ENCODE measurements around the gene SLC4A1. TPM values are rescaled to one million over a fixed set of nuclear protein-coding genes. Genes with fewer than 3 reads are reported as not detected.
"Not testable (repeated sequence)": the region's sequence is repeated elsewhere in the genome, so short reads cannot be mapped to it uniquely, and the experiment has no call there.

Gene SLC4A1
- total RNA-seq, 1 donor from 2014 or later: not detected

DNA sequence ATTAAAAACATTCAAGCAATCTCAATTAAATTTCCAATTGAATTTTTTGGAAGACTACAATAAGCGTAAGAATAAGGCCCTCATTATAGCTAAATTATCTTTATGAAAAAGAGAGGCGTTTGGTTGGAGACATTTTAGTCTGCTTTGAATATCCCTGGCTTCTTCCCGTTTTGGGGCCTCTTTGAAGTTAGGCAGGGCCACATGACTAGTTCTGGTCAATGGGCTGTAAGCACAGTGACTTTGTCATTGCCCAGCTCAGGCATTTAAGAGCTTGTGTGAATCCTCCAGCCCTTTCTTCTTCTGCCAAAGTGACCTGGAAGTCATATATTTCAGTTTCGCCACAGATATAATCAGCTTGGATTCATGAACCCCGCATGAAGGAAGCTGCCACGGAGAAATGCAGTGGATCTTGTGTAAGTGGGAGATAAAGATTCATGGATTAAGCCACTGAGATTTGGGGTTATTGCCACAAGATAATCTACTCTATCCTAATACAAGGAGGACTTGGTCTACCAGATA lies 26.8 kb downstream of the SLC4A1 start:
- DNase-seq (ENCODE audit: low read depth): no peak
- no peak overlapping the region for H3K4me3 ChIP-seq (ENCODE audit: low read depth, low read length)
- TF ChIP-seq CTCF (IDR thresholded peaks at IDR 0.05; ENCODE audit: insufficient read depth, low read length, poor library complexity, severe bottlenecking): no peak
- H3K36me3 ChIP-seq (ENCODE audit: control insufficient read depth, insufficient read depth, low read length): no peaks in the 10 kb centered on the region
- no peaks in the 10 kb centered on the region for H3K27me3 ChIP-seq (ENCODE audit: control insufficient read depth, insufficient read depth, low read length)

DNA sequence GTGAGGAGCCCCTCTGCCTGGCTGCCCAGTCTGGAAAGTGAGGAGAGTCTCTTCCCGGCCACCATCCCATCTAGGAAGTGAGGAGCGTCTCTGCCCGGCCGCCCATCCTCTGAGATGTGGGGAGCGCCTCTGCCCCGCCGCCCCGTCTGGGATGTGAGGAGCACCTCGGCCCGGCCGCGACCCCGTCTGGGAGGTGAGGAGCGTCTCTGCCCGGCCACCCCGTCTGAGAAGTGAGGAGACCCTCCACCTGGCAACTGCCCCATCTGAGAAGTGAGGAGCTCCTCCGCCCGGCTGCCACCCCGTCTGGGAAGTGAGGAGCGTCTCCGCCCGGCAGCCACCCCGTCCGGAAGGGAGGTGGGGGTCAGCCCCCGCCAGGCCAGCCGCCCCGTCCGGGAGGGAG lies 30.0 kb downstream of the SLC4A1 start:
- DNase-seq (ENCODE audit: low read depth); H3K27me3 ChIP-seq (ENCODE audit: control insufficient read depth, insufficient read depth, low read length); H3K4me3 ChIP-seq (ENCODE audit: low read depth, low read length); H3K36me3 ChIP-seq (ENCODE audit: control insufficient read depth, insufficient read depth, low read length): not testable (repeated sequence)

GRCh38 chr17:44236444-44236991 lies 31.4 kb downstream of the SLC4A1 start:
- no peaks in the 10 kb centered on the region for H3K27me3 ChIP-seq (ENCODE audit: control insufficient read depth, insufficient read depth, low read length)
- DNase-seq (ENCODE audit: low read depth): no peak
- no peak for TF ChIP-seq CTCF (IDR thresholded peaks at IDR 0.05; ENCODE audit: insufficient read depth, low read length, poor library complexity, severe bottlenecking)
- H3K4me3 ChIP-seq (ENCODE audit: low read depth, low read length): no peak overlapping the region
- H3K36me3 ChIP-seq (ENCODE audit: control insufficient read depth, insufficient read depth, low read length): no peaks in the 10 kb centered on the region

- no peaks in the 10 kb centered on the region for H3K27me3 ChIP-seq (ENCODE audit: control insufficient read depth, insufficient read depth, low read length)
- H3K4me3 ChIP-seq (ENCODE audit: low read depth, low read length): no peak overlapping the region
- no peak for TF ChIP-seq CTCF (IDR thresholded peaks at IDR 0.05; ENCODE audit: insufficient read depth, low read length, poor library complexity, severe bottlenecking)
- no peaks in the 10 kb centered on the region for H3K36me3 ChIP-seq (ENCODE audit: control insufficient read depth, insufficient read depth, low read length)
- DNase-seq (ENCODE audit: low read depth): peak; percentile 95
Observed at GRCh38 chr17:44235583-44235936, 32.4 kb downstream of the SLC4A1 start.

DNA sequence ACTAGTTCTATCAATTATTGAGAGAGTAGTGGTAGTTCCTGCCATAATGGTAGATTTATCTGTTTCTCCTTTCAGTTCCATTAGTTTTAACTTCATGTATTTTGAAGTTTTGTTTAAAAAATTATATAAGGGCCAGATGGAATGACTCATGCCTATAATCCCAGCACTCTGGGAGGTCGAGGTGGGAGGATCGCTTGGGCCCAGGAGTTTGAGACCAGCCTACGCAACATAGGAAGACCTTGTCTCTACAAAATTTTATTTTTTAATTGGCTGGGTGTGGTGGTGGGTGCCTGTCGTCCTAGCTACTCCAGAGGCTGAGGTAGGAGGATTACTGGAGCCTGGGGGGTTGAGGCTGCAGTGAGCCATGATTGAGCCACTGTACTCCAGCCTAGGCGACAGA lies 34.4 kb downstream of the SLC4A1 start:
- no peaks in the 10 kb centered on the region for H3K36me3 ChIP-seq (ENCODE audit: control insufficient read depth, insufficient read depth, low read length)
- no peak overlapping the region for H3K4me3 ChIP-seq (ENCODE audit: low read depth, low read length)
- TF ChIP-seq CTCF (IDR thresholded peaks at IDR 0.05; ENCODE audit: insufficient read depth, low read length, poor library complexity, severe bottlenecking): no peak
- DNase-seq (ENCODE audit: low read depth): no peak
- no peaks in the 10 kb centered on the region for H3K27me3 ChIP-seq (ENCODE audit: control insufficient read depth, insufficient read depth, low read length)

DNA sequence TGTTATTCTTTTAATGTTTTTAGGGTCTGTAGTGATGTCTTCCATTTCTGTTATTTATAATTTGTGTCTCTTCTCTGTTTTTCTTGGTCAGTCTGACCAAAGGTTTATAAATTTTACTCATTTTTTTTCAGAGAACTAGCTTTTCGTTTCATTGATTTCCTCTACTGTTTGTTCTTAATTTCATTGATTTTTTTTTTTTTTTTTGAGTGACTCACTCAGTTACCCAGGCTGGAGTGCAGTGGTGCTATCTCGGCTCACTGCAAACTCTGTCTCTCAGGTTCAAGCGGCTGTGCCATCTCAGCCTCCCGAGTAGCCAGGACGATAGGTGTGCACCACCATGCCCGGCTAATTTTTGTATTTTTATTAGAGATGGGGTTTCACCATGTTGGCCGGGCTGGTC lies 35.9 kb downstream of the SLC4A1 start:
- no peak for TF ChIP-seq CTCF (IDR thresholded peaks at IDR 0.05; ENCODE audit: insufficient read depth, low read length, poor library complexity, severe bottlenecking)

More for the DNA sequence above, 35.9 kb downstream of the SLC4A1 start:
- H3K27me3 ChIP-seq (ENCODE audit: control insufficient read depth, insufficient read depth, low read length): no peaks in the 10 kb centered on the region
- no peak for DNase-seq (ENCODE audit: low read depth)
- no peak overlapping the region for H3K4me3 ChIP-seq (ENCODE audit: low read depth, low read length)
- no peaks in the 10 kb centered on the region for H3K36me3 ChIP-seq (ENCODE audit: control insufficient read depth, insufficient read depth, low read length)

All from kidney epithelial cell (primary cell).